CD8-positive, alpha-beta memory T cell (primary cell): Measurements from ENCODE around the gene TAS1R3. TPM values are rescaled to one million over a fixed set of nuclear protein-coding genes. Genes with fewer than 3 reads are reported as not detected.

ENCODE experiments used
- CTCF ChIA-PET: fragments of 350-600 bp; sonication (Branson Sonifier 250); formaldehyde crosslinking; loops from one replicate; lab custom pipeline; 2021; ENCODE audit warnings: antibody characterized with exemption; lab: Charles Lee
- POLR2A ChIA-PET: fragments of 350-600 bp; sonication (Branson Sonifier 250); formaldehyde crosslinking; loops from one replicate; lab custom pipeline; 2021; ENCODE audit warnings: antibody characterized with exemption; lab: Charles Lee
- DNase-seq, 5 donors: peaks; one replicate each; pipeline versions ENCODE4 v3.0.0 to v3.0.0-alpha.2; 2020 to 2022; ENCODE audit warnings: mixed read lengths in 1 of 5
- H3K27ac ChIP-seq: one replicate; pipeline ENCODE4 v1.7.0; 2013; ENCODE audit warnings: low read depth, mild to moderate bottlenecking, low read length, moderate library complexity
- H3K27me3 ChIP-seq: 2 replicates; pipeline ENCODE4 v1.7.0; 2013; ENCODE audit warnings: low read length, mild to moderate bottlenecking; ENCODE audit not compliant: insufficient read depth, poor library complexity, severe bottlenecking
- H3K36me3 ChIP-seq: 2 replicates; pipeline ENCODE4 v1.7.0; 2013; ENCODE audit warnings: mild to moderate bottlenecking, low read length, moderate library complexity; ENCODE audit not compliant: insufficient read depth
- H3K4me1 ChIP-seq: 2 replicates; pipeline ENCODE4 v1.7.0; 2013; ENCODE audit warnings: mild to moderate bottlenecking, low read length, moderate library complexity; ENCODE audit not compliant: insufficient read depth
- H3K4me3 ChIP-seq: 2 replicates; pipeline ENCODE4 v1.7.0; 2013; ENCODE audit warnings: mild to moderate bottlenecking, low read length
- H3K9me3 ChIP-seq: 2 replicates; pipeline ENCODE4 v1.7.0; 2013; ENCODE audit warnings: mild to moderate bottlenecking, low read length
- H3K27ac Mint-ChIP-seq, 8 donors: one replicate each; pipeline ENCODE4 v1.8.0; 2020 to 2021; ENCODE audit warnings: mixed read lengths in 8 of 8, mild to moderate bottlenecking in 6 of 8, inconsistent platforms in 3 of 8, moderate library complexity in 3 of 8
- H3K27me3 Mint-ChIP-seq, 2 donors: one replicate each; pipeline ENCODE4 v1.8.0; 2020 to 2021; ENCODE audit warnings: mixed read lengths in 2 of 2, mild to moderate bottlenecking in 1 of 2, moderate library complexity in 1 of 2
- H3K36me3 Mint-ChIP-seq, 3 donors: one replicate each; pipeline ENCODE4 v1.8.0; 2020 to 2021; ENCODE audit warnings: mixed read lengths in 3 of 3, inconsistent platforms in 1 of 3, mild to moderate bottlenecking in 1 of 3
- H3K4me1 Mint-ChIP-seq, 3 donors: one replicate each; pipeline ENCODE4 v1.8.0; 2020 to 2021; ENCODE audit warnings: mixed read lengths in 3 of 3, inconsistent platforms in 1 of 3, mild to moderate bottlenecking in 1 of 3
- H3K4me3 Mint-ChIP-seq, 7 donors: one replicate each; pipeline ENCODE4 v1.8.0; 2020 to 2021; ENCODE audit warnings: mixed read lengths in 7 of 7, mild to moderate bottlenecking in 6 of 7, moderate library complexity in 4 of 7, inconsistent platforms in 2 of 7
- H3K9me3 Mint-ChIP-seq, 5 donors: one replicate each; pipeline ENCODE4 v1.8.0; 2020 to 2022; ENCODE audit warnings: mixed read lengths in 5 of 5, mild to moderate bottlenecking in 3 of 5, moderate library complexity in 2 of 5, inconsistent platforms in 1 of 5
- polyA plus RNA-seq: library from polyadenylated mRNA; unstranded; fragments of 300-500 nt; fragmentation: Illumina TruSeq; gene quantifications from one replicate; pipeline ENCODE4 v1.2.3, GENCODE V29; 2021
- total RNA-seq, 2 experiments: library from RNA; stranded (reverse); gene quantifications; one replicate each; pipeline ENCODE4 v1.2.3, GENCODE V29; 2021

The TAS1R3 gene
- total and polyA plus RNA-seq, 3 experiments from 2014 or later = 0.28 to 0.62 (median 0.53) TPM

GRCh38 chr1:1326075-1326605 is 4.9 kb upstream of the TAS1R3 start:
- Histone ChIP-seq H3K27ac (no peak overlapping the region), H3K4me3 (peak overlapping the region; percentile 69), H3K4me1 (peaks cover 32% of the 10 kb centered on the region), H3K27me3 (no peaks in the 10 kb centered on the region), H3K36me3 (no peaks in the 10 kb centered on the region), H3K9me3 (no peaks in the 10 kb centered on the region)
- POLR2A ChIA-PET = interaction anchor here (0.7 kb wide), 1 partner anchor 86 kb away, joined by 4 read pairs; no protein-coding TSS in a partner anchor
- peak overlapping the region; percentile 40 to 89 (median 54) for H3K4me3 Mint-ChIP-seq
- H3K4me1 Mint-ChIP-seq = peaks cover 21 to 46% (median 33%) of the 10 kb centered on the region in 3 donors
- H3K27ac Mint-ChIP-seq = peak overlapping the region in 6 of 8 donors; percentile 21 to 83 (median 26)
- no peaks in the 10 kb centered on the region for H3K27me3 Mint-ChIP-seq
- no peaks in the 10 kb centered on the region for H3K9me3 Mint-ChIP-seq
- DNase-seq = no peak
- CTCF ChIA-PET = interaction anchor here (1.0 kb wide), 1 partner anchor 204 kb away, joined by 4 read pairs; no protein-coding TSS in a partner anchor
- peaks cover 0 to 20% (median 0%) of the 10 kb centered on the region in 3 donors for H3K36me3 Mint-ChIP-seq

- Mint-ChIP-seq H3K27me3 (no peaks in the 10 kb centered on the region), H3K4me3 (peak overlapping the region in 2 of 7 donors; percentile 17 to 37), H3K27ac (peak overlapping the region in 1 of 8 donors; percentile 47), H3K36me3 (peaks cover 0 to 17% (median 0%) of the 10 kb centered on the region in 3 donors), H3K9me3 (no peaks in the 10 kb centered on the region), H3K4me1 (peaks cover 17 to 35% (median 29%) of the 10 kb centered on the region in 3 donors)
- ChIA-PET CTCF (no interaction called here), POLR2A (no interaction called here)
- Histone ChIP-seq H3K9me3 (no peaks in the 10 kb centered on the region), H3K4me3 (no peak overlapping the region), H3K27ac (no peak overlapping the region), H3K27me3 (no peaks in the 10 kb centered on the region), H3K36me3 (no peaks in the 10 kb centered on the region), H3K4me1 (peaks cover 27% of the 10 kb centered on the region)
- no peak for DNase-seq
Measured at GRCh38 chr1:1327291-1327690, 3.8 kb upstream of the TAS1R3 start.

DNA sequence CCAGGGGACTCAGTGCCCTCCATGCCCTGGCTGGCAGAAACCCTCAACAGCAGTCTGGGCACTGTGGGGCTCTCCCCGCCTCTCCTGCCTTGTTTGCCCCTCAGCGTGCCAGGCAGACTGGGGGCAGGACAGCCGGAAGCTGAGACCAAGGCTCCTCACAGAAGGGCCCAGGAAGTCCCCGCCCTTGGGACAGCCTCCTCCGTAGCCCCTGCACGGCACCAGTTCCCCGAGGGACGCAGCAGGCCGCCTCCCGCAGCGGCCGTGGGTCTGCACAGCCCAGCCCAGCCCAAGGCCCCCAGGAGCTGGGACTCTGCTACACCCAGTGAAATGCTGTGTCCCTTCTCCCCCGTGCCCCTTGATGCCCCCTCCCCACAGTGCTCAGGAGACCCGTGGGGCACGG is 2.8 kb upstream of the TAS1R3 start:
- peaks cover 13 to 26% (median 22%) of the 10 kb centered on the region in 3 donors for H3K4me1 Mint-ChIP-seq
- no peaks in the 10 kb centered on the region for H3K36me3 ChIP-seq
- no peaks in the 10 kb centered on the region for H3K9me3 Mint-ChIP-seq
- peaks cover 21% of the 10 kb centered on the region for H3K4me1 ChIP-seq
- H3K4me3 ChIP-seq = no peak overlapping the region
- H3K36me3 Mint-ChIP-seq = peaks cover 0 to 17% (median 0%) of the 10 kb centered on the region in 3 donors
- CTCF ChIA-PET = no interaction called here
- H3K27me3 Mint-ChIP-seq = no peaks in the 10 kb centered on the region
- H3K4me3 Mint-ChIP-seq = no peak overlapping the region
- H3K27ac Mint-ChIP-seq = no peak overlapping the region
- no peaks in the 10 kb centered on the region for H3K27me3 ChIP-seq
- POLR2A ChIA-PET = no interaction called here
- no peaks in the 10 kb centered on the region for H3K9me3 ChIP-seq
- no peak overlapping the region for H3K27ac ChIP-seq
- DNase-seq = no peak

- H3K4me3 ChIP-seq = no peak overlapping the region
- H3K36me3 Mint-ChIP-seq = peaks cover 0 to 13% (median 0%) of the 10 kb centered on the region in 3 donors
- H3K4me1 Mint-ChIP-seq = peaks cover 8 to 19% (median 17%) of the 10 kb centered on the region in 3 donors
- peaks cover 17% of the 10 kb centered on the region for H3K4me1 ChIP-seq
- no peak overlapping the region for H3K27ac ChIP-seq
- H3K27ac Mint-ChIP-seq = peak overlapping the region in 1 of 8 donors; percentile 52
- no peaks in the 10 kb centered on the region for H3K9me3 ChIP-seq
- no peaks in the 10 kb centered on the region for H3K27me3 Mint-ChIP-seq
- no peak for DNase-seq
- peak overlapping the region in 2 of 7 donors; percentile 64 to 70 for H3K4me3 Mint-ChIP-seq
- ChIA-PET POLR2A (no interaction called here), CTCF (no interaction called here)
- no peaks in the 10 kb centered on the region for H3K27me3 ChIP-seq
- no peaks in the 10 kb centered on the region for H3K36me3 ChIP-seq
- H3K9me3 Mint-ChIP-seq = no peaks in the 10 kb centered on the region
Measured at GRCh38 chr1:1329304-1330210, 1.5 kb upstream of the TAS1R3 start.

DNA sequence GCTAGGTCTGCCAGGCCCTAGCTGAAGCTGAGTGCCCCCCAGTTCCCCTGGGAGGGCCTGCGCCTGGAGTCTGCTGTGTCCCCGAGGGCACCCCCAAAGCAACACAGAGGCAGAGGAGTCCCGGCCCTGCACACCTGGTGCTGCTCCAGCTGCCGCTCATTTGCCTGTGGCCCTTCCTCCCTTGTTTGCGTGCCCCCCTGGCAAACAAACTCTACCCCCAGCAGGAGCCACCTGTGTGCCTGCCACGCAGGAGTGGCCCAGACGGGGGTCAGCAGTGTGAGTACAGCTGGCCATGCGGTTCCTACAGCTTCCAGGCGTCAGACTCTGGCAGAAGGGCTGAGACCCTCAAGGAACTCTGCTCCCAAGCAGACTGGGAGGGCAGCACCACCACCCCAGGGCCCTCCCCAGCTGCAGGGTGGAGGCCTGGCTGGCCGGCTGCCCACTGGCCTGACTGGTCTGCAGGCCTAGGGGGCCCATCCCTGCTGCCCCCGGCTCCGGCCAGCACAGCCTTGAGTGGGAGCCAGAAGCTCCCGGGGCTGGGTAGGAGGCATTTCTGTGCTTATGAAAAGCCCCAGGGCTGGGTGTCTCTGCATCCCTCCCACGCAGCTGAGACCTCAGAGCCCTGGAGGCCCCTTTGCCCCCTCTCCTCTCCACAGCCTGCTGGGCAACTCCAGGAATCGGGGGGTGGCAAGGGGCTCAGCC is 563 bp upstream of the TAS1R3 start:
- Histone ChIP-seq H3K4me1 (peaks cover 12% of the 10 kb centered on the region), H3K36me3 (no peaks in the 10 kb centered on the region), H3K27ac (no peak overlapping the region), H3K9me3 (no peaks in the 10 kb centered on the region), H3K27me3 (no peaks in the 10 kb centered on the region), H3K4me3 (no peak overlapping the region)
- Mint-ChIP-seq H3K4me1 (peaks cover 6 to 17% (median 14%) of the 10 kb centered on the region in 3 donors), H3K9me3 (no peaks in the 10 kb centered on the region), H3K27me3 (no peaks in the 10 kb centered on the region), H3K4me3 (peak overlapping the region in 1 of 7 donors; percentile 44), H3K27ac (no peak overlapping the region), H3K36me3 (peaks cover 0 to 13% (median 0%) of the 10 kb centered on the region in 3 donors)
- DNase-seq = no peak
- CTCF ChIA-PET = no interaction called here
- POLR2A ChIA-PET = no interaction called here

- no peak for DNase-seq
- Histone ChIP-seq H3K27me3 (no peaks in the 10 kb centered on the region), H3K9me3 (no peaks in the 10 kb centered on the region), H3K4me3 (no peak overlapping the region), H3K36me3 (no peaks in the 10 kb centered on the region), H3K4me1 (no peaks in the 10 kb centered on the region), H3K27ac (no peak overlapping the region)
- peaks cover 0 to 6% (median 0%) of the 10 kb centered on the region in 3 donors for H3K36me3 Mint-ChIP-seq
- H3K4me3 Mint-ChIP-seq = no peak overlapping the region
- peaks cover 0 to 6% (median 0%) of the 10 kb centered on the region in 3 donors for H3K4me1 Mint-ChIP-seq
- H3K27me3 Mint-ChIP-seq = no peaks in the 10 kb centered on the region
- CTCF ChIA-PET = no interaction called here
- H3K9me3 Mint-ChIP-seq = no peaks in the 10 kb centered on the region
- H3K27ac Mint-ChIP-seq = no peak overlapping the region
- POLR2A ChIA-PET = no interaction called here
Measured at GRCh38 chr1:1332031-1332755, 1.1 kb downstream of the TAS1R3 start.

DNA sequence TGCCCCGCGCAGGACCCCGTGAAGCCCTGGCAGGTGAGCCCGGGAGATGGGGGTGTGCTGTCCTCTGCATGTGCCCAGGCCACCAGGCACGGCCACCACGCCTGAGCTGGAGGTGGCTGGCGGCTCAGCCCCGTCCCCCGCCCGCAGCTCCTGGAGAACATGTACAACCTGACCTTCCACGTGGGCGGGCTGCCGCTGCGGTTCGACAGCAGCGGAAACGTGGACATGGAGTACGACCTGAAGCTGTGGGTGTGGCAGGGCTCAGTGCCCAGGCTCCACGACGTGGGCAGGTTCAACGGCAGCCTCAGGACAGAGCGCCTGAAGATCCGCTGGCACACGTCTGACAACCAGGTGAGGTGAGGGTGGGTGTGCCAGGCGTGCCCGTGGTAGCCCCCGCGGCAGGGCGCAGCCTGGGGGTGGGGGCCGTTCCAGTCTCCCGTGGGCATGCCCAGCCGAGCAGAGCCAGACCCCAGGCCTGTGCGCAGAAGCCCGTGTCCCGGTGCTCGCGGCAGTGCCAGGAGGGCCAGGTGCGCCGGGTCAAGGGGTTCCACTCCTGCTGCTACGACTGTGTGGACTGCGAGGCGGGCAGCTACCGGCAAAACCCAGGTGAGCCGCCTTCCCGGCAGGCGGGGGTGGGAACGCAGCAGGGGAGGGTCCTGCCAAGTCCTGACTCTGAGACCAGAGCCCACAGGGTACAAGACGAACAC is 1.8 kb downstream of the TAS1R3 start:
- H3K4me3 Mint-ChIP-seq = no peak overlapping the region
- no peaks in the 10 kb centered on the region for H3K4me1 ChIP-seq
- DNase-seq = no peak
- H3K27ac Mint-ChIP-seq = no peak overlapping the region
- H3K4me1 Mint-ChIP-seq = peaks cover 0 to 6% (median 0%) of the 10 kb centered on the region in 3 donors
- no peaks in the 10 kb centered on the region for H3K36me3 ChIP-seq
- ChIA-PET POLR2A (no interaction called here), CTCF (no interaction called here)
- H3K27me3 Mint-ChIP-seq = no peaks in the 10 kb centered on the region
- H3K27ac ChIP-seq = no peak overlapping the region
- H3K27me3 ChIP-seq = no peaks in the 10 kb centered on the region
- H3K9me3 ChIP-seq = no peaks in the 10 kb centered on the region
- no peaks in the 10 kb centered on the region for H3K9me3 Mint-ChIP-seq
- peaks cover 0 to 2% (median 0%) of the 10 kb centered on the region in 3 donors for H3K36me3 Mint-ChIP-seq
- no peak overlapping the region for H3K4me3 ChIP-seq
